ENCODE results near the gene CSPG4. TPM values are rescaled to one million over a fixed set of nuclear protein-coding genes. Genes with fewer than 3 reads are reported as not detected.
"Not testable (repeated sequence)": the region's sequence is repeated elsewhere in the genome, so short reads cannot be mapped to it uniquely, and the experiment has no call there.

CSPG4 gene
- total RNA-seq, 1 donor from 2014 or later, result 0.07 TPM

- Mint-ChIP-seq H3K4me1 (peaks cover 19% of the 10 kb centered on the region), H3K36me3 (no peaks in the 10 kb centered on the region), H3K27ac (no peak overlapping the region), H3K4me3 (no peak overlapping the region), H3K27me3 (ENCODE audit: insufficient read depth, low read depth) (peaks cover 21% of the 10 kb centered on the region), H3K9me3 (no peaks in the 10 kb centered on the region)
- H3F3A ChIP-seq (ENCODE audit: low read depth), result no peaks in the 10 kb centered on the region
- no peak overlapping the region for H3K27ac ChIP-seq
- no peak for DNase-seq (ENCODE audit: low spot score)
- H3K9me3 ChIP-seq (ENCODE audit: low read depth), result no peaks in the 10 kb centered on the region
- H2AFZ ChIP-seq (replicated peaks), result no peak overlapping the region
- no peak overlapping the region for H3K4me2 ChIP-seq
- no peak overlapping the region for H3K9ac ChIP-seq
- no peaks in the 10 kb centered on the region for H4K20me1 ChIP-seq (ENCODE audit: low read depth)
- no peaks in the 10 kb centered on the region for H3K79me2 ChIP-seq (ENCODE audit: low read depth)
- no peak for TF ChIP-seq CTCF (IDR thresholded peaks at IDR 0.05)
- H3K27me3 ChIP-seq, result peaks cover 6% of the 10 kb centered on the region
- H3K36me3 ChIP-seq, result no peaks in the 10 kb centered on the region
- no peaks in the 10 kb centered on the region for H3K4me1 ChIP-seq
- H3K4me3 ChIP-seq, result no peak overlapping the region
Measured at GRCh38 chr15:75732177-75732808, 19.6 kb upstream of the CSPG4 start.

DNA sequence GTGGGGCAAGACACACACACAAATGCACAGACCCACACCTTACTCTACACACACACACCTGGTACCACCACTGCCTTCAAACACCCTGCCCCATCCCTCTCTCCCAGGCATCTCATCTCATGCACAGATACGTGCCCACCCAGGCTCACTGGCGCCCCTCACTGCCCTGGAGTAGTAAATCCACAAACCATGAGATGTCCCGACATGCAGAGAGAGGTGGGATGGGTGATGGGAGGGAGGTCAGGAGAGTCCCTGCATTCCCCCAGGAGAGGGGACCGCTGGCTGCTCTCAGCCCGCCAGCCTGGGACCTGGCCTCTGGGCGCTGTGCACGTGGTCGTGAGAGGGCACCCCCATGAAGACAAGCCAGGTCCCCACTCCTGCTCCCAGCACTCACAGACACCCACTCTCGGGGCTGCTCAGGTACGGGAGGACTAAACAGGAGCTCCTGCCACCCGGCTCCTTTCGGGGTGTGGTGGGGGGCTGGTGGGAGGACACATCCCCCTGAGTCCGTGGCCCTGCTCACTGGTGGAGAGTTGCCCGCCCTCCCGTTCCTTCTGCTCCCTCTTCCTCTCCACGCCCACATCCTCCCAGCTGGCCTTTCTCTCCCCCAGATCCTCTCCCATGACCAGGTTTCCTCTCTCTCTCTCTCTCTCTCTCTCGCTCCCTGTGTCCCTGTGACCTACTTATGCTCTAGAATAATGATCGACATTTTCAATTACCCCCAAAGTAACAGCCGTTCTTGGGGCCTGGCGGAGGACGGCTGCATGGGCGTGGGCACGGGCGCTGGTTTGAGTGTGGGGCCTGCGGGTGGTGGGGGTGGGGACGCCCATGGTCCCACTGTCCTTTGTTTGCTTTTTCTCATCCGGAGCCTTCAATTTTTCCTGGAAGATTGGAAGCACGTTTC is 18.9 kb upstream of the CSPG4 start:
- no peak overlapping the region for H2AFZ ChIP-seq (replicated peaks)
- H3K27ac ChIP-seq, result no peak overlapping the region
- Mint-ChIP-seq H3K9me3 (no peaks in the 10 kb centered on the region), H3K27me3 (ENCODE audit: insufficient read depth, low read depth) (peaks cover 18% of the 10 kb centered on the region), H3K36me3 (no peaks in the 10 kb centered on the region), H3K4me3 (no peak overlapping the region), H3K27ac (peak overlapping the region; percentile 74), H3K4me1 (peaks cover 18% of the 10 kb centered on the region)
- no peak overlapping the region for H3K4me3 ChIP-seq
- H3K9ac ChIP-seq, result no peak overlapping the region
- no peak overlapping the region for H3K4me2 ChIP-seq
- H3K4me1 ChIP-seq, result no peaks in the 10 kb centered on the region
- H3K27me3 ChIP-seq, result peaks cover 3% of the 10 kb centered on the region
- H3K36me3 ChIP-seq, result no peaks in the 10 kb centered on the region
- DNase-seq (ENCODE audit: low spot score), result no peak
- peak; percentile 18 for TF ChIP-seq CTCF (IDR thresholded peaks at IDR 0.05)
- no peak for TF ChIP-seq EZH2phosphoT487 (IDR thresholded peaks at IDR 0.05)
- no peak for TF ChIP-seq EZH2 (IDR thresholded peaks at IDR 0.05)
- H3F3A ChIP-seq (ENCODE audit: low read depth), result no peaks in the 10 kb centered on the region
- H3K79me2 ChIP-seq (ENCODE audit: low read depth), result no peaks in the 10 kb centered on the region
- H4K20me1 ChIP-seq (ENCODE audit: low read depth), result no peaks in the 10 kb centered on the region
- H3K9me3 ChIP-seq (ENCODE audit: low read depth), result no peaks in the 10 kb centered on the region

DNA sequence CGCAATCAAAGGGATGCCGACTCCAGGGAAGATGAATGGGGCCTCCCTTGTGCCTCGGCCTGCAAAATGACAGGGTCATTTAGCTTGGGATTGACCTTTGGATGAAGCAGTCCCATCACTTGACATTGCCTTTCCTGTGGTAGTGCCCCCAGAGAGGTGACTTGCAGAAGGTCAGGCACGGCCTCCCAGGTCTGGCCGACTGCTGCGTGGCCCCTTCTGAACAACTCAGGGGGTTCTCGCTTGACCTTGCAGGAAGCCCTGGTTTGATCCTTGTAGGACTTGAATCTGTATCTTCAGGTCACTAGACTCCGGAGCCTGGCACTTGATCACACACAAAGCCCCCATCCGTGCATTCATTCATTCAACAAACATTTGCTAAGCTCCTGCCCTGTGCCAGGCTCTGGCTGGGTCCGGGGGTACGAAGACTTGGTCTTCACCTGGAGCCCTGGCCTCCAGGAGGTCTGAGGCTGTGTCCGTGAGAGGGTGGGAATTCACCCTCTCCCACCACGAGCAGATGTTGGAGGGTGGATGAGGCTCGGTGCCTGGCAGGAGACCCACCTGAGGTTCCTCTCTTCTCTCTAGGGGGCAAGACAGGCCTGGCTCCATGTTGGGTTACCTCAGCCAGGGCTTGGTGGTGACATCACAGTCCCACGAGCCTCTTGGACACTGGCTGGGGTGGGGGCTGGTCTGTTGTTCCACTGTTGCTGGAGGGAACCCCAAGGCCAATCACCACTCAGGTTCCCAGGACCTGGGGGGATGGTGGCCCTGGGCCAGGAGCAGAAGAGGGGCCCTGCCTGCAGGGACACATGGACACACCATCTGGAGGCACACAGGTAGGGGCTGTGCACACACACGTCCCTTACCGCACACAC is 18.0 kb upstream of the CSPG4 start:
- peaks cover 18% of the 10 kb centered on the region for H3K4me1 Mint-ChIP-seq
- H4K20me1 ChIP-seq (ENCODE audit: low read depth); H2AFZ ChIP-seq (replicated peaks); H3K9me3 ChIP-seq (ENCODE audit: low read depth); H3K27ac ChIP-seq; H3K4me3 Mint-ChIP-seq; H3K4me2 ChIP-seq; H3K9me3 Mint-ChIP-seq; H3K36me3 ChIP-seq; H3K27me3 ChIP-seq; H3K4me1 ChIP-seq; H3K4me3 ChIP-seq; H3K9ac ChIP-seq; H3K79me2 ChIP-seq (ENCODE audit: low read depth); H3K36me3 Mint-ChIP-seq; DNase-seq (ENCODE audit: low spot score); H3F3A ChIP-seq (ENCODE audit: low read depth): not testable (repeated sequence)
- peak overlapping the region; percentile 74 for H3K27ac Mint-ChIP-seq
- H3K27me3 Mint-ChIP-seq (ENCODE audit: insufficient read depth, low read depth), result peaks cover 11% of the 10 kb centered on the region
